HL-60 (cell line): Measurements from ENCODE around the gene PAX1.

Source experiments
- DNase-seq, 2 experiments: peaks; one replicate each; pipeline ENCODE4 v3.0.0-alpha.2; 2010 to 2020; ENCODE audit warnings: low read depth in 1 of 2, low spot score in 1 of 2
- H3K27ac ChIP-seq: fragments of 250-450 bp; sonication (Bioruptor Pico); replicated peaks from 2 replicates; pipeline ENCODE4 v1.5.1; 2020; ENCODE audit warnings: mild to moderate bottlenecking, moderate library complexity
- H3K27me3 ChIP-seq: fragments of 250-450 bp; sonication (Bioruptor Pico); 2 replicates; pipeline ENCODE4 v1.5.1; 2021; ENCODE audit warnings: mild to moderate bottlenecking, moderate library complexity; ENCODE audit not compliant: insufficient read depth, poor library complexity, severe bottlenecking
- H3K4me3 ChIP-seq: replicated peaks from 2 replicates; pipeline ENCODE4 v1.5.1; 2011; ENCODE audit warnings: mild to moderate bottlenecking, control low read depth, low read length; ENCODE audit not compliant: insufficient read depth
- GABPA ChIP-seq: IDR thresholded peaks from 2 replicates; pipeline ENCODE4 v1.6.1; 2012; ENCODE audit warnings: low read depth
- POLR2AphosphoS5 ChIP-seq: IDR thresholded peaks from 2 replicates; pipeline ENCODE4 v1.6.1; 2012; ENCODE audit warnings: low read depth
- SPI1 ChIP-seq: IDR thresholded peaks from 2 replicates; pipeline ENCODE4 v1.6.1; 2012; ENCODE audit warnings: low read depth, mild to moderate bottlenecking, borderline replicate concordance
- TF ChIP-seq, protein P1 (sequence below): IDR thresholded peaks from one replicate; pipeline ENCODE4 v1.5.1; 2011; ENCODE audit warnings: low read length, control low read depth, inconsistent platforms; ENCODE audit not compliant: insufficient read depth
- TF ChIP-seq, protein P2 (sequence below): IDR thresholded peaks from 2 replicates; pipeline ENCODE4 v1.6.1; 2012; ENCODE audit warnings: low read depth; ENCODE audit not compliant: insufficient replicate concordance

PAX1 gene

DNA sequence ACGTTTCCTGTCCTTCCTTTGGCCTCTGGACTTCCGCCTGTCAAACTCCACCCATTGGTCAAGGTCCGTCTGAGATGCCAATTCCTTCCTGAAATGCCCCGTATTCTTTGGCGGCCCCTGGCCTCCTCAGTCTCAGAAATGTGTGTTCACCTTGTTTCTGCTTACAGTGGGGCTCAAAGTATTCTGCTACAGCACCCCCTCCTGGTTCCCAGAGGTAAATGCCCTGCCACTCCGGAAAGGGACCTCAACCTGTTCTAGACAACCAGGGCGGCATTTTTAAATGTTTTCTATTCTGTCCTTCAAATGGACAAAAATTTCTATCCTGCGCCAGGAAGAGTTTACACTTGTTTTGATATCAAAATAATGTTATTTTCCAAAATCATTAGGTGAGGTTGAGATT is 12.1 kb upstream of the PAX1 start:
- Histone ChIP-seq H3K4me3 (no peak overlapping the region), H3K27ac (no peak overlapping the region), H3K27me3 (peaks cover 9% of the 10 kb centered on the region)
- DNase-seq = peak in 1 of 2 experiments; percentile 4
- no peak for TF ChIP-seq SPI1
- TF ChIP-seq, protein P1, sequence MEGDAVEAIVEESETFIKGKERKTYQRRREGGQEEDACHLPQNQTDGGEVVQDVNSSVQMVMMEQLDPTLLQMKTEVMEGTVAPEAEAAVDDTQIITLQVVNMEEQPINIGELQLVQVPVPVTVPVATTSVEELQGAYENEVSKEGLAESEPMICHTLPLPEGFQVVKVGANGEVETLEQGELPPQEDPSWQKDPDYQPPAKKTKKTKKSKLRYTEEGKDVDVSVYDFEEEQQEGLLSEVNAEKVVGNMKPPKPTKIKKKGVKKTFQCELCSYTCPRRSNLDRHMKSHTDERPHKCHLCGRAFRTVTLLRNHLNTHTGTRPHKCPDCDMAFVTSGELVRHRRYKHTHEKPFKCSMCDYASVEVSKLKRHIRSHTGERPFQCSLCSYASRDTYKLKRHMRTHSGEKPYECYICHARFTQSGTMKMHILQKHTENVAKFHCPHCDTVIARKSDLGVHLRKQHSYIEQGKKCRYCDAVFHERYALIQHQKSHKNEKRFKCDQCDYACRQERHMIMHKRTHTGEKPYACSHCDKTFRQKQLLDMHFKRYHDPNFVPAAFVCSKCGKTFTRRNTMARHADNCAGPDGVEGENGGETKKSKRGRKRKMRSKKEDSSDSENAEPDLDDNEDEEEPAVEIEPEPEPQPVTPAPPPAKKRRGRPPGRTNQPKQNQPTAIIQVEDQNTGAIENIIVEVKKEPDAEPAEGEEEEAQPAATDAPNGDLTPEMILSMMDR = peak; percentile 19

DNA sequence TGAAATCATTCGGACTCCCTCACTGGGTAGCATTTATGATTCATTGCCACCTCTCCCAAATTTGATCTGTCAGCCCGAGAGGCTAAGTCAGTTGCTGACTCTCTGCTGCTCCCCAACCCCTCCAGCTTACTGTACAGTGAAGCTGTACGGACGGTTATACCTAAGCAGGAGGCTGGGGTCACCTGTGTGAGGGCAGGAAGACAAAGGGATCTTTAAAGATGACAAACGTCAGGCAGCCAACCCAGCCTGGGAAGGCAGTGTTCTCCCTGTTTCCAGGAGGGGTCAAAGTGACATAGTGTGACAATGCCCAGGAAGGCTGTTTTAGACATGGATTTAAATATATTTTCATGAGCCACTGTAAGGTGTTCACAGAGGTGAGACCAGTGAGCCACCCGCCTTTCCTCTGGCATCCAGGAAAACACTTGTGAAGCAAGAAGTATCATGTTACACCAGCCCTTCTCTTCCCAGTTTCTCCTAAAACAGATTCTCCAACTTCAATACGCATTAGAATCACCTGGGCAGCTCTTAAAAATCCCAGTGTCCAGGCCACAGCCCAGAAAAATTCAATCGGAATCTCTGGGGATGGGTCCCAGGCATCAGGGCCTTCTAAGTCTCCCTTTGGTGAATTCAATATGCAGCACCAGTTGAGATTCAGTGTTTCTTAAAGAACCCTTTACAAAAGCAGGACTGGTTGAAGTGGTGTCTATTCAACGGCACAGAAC is 6.8 kb upstream of the PAX1 start:
- H3K27me3 ChIP-seq = peaks cover 45% of the 10 kb centered on the region
- no peak for DNase-seq
- TF ChIP-seq POLR2AphosphoS5 = no peak
- TF ChIP-seq GABPA = no peak
- TF ChIP-seq, protein P2, sequence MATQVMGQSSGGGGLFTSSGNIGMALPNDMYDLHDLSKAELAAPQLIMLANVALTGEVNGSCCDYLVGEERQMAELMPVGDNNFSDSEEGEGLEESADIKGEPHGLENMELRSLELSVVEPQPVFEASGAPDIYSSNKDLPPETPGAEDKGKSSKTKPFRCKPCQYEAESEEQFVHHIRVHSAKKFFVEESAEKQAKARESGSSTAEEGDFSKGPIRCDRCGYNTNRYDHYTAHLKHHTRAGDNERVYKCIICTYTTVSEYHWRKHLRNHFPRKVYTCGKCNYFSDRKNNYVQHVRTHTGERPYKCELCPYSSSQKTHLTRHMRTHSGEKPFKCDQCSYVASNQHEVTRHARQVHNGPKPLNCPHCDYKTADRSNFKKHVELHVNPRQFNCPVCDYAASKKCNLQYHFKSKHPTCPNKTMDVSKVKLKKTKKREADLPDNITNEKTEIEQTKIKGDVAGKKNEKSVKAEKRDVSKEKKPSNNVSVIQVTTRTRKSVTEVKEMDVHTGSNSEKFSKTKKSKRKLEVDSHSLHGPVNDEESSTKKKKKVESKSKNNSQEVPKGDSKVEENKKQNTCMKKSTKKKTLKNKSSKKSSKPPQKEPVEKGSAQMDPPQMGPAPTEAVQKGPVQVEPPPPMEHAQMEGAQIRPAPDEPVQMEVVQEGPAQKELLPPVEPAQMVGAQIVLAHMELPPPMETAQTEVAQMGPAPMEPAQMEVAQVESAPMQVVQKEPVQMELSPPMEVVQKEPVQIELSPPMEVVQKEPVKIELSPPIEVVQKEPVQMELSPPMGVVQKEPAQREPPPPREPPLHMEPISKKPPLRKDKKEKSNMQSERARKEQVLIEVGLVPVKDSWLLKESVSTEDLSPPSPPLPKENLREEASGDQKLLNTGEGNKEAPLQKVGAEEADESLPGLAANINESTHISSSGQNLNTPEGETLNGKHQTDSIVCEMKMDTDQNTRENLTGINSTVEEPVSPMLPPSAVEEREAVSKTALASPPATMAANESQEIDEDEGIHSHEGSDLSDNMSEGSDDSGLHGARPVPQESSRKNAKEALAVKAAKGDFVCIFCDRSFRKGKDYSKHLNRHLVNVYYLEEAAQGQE = no peak
- TF ChIP-seq, protein P1 = no peak
- no peak for TF ChIP-seq SPI1
- no peak overlapping the region for H3K4me3 ChIP-seq
- H3K27ac ChIP-seq = no peak overlapping the region

DNA sequence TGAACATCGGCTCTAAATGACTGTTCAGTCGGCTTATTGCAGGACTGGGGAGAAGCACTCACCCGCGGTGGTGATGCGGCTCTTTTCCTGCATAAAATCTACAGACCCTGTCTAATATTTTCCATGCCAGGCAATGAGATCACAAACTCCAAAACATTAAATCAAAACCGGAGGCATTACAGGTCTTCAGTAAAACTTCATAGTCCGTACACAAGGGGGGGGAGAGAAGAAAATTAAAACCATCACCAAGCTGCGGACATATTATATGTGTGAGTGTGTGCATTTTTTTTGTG is 6.3 kb upstream of the PAX1 start:
- H3K4me3 ChIP-seq = no peak overlapping the region
- TF ChIP-seq, protein P1 = no peak
- TF ChIP-seq GABPA (no peak), POLR2AphosphoS5 (no peak), SPI1 (no peak)
- TF ChIP-seq, protein P2 = no peak
- H3K27me3 ChIP-seq = peaks cover 49% of the 10 kb centered on the region
- H3K27ac ChIP-seq = no peak overlapping the region
- no peak for DNase-seq

DNA sequence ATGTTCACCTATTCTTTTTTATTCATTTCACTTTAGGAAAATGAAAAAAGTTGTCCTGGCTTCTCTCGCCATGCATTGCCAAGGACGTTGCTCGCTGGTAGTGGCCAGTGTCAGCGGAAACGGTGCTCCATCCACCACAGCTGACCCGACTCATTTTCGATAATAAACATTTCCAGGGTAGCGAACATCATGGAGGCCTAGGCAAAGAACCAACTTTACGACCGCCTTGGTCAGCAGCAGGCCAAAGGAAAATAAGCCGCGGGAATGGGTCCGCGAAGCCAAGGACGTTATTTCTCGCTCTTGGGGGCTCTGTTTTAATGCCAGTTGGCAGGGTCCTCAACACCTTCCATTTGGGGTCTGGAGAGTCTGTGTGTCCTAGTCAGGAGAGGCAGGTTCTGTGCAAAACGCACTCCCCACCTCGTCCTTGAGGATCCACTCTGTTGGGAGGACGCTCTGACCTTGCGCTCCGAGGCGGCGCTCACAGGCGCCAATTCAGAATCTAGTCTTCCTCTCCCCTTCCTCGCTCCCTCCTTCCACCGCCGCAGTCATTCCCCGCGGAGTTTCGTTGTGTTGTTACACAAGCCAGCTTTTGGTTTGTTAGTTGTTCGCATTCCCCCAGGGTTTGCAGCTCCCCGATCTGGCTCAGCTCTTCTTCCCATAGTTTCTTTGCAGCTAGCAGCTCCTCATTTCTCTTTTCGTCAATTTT is 4.1 kb upstream of the PAX1 start:
- Histone ChIP-seq H3K27me3 (peaks cover 64% of the 10 kb centered on the region), H3K4me3 (no peak overlapping the region), H3K27ac (no peak overlapping the region)
- TF ChIP-seq, protein P2 = no peak
- TF ChIP-seq POLR2AphosphoS5 (no peak), GABPA (no peak), SPI1 (no peak)
- TF ChIP-seq, protein P1 = no peak
- DNase-seq = no peak
